HepG2 (cell line): ENCODE data around the gene SYNJ2. TPM values are rescaled to one million over a fixed set of nuclear protein-coding genes. Genes with fewer than 3 reads are reported as not detected.

ENCODE experiments used
- ATM ChIP-seq: fragments of 450-650 bp; IDR thresholded peaks from 2 replicates; pipeline ENCODE4 v1.7.1; 2017; ENCODE audit warnings: mild to moderate bottlenecking, borderline replicate concordance
- E2F1 ChIP-seq: sonication (generic); formaldehyde crosslinking; IDR thresholded peaks from 2 replicates; pipeline ENCODE4 v1.5.0; 2020; ENCODE audit warnings: missing genetic modification reagents
- GTF2F1 ChIP-seq: fragments of 150-350 bp; IDR thresholded peaks from 2 replicates; pipeline ENCODE4 v1.6.1; 2014; ENCODE audit warnings: low read length
- MYC ChIP-seq: sonication (generic); formaldehyde crosslinking; IDR thresholded peaks from 2 replicates; pipeline ENCODE4 v1.9.0; 2021; ENCODE audit warnings: missing genetic modification reagents, borderline replicate concordance
- MYNN ChIP-seq: sonication (generic); formaldehyde crosslinking; IDR thresholded peaks from 2 replicates; pipeline ENCODE4 v1.4.0; 2020; ENCODE audit warnings: mild to moderate bottlenecking, low read depth, missing genetic modification reagents
- RERE ChIP-seq: IDR thresholded peaks from 2 replicates; pipeline ENCODE4 v1.6.1; 2016; ENCODE audit warnings: low read depth, missing genetic modification reagents, missing compliant biosample characterization
- RORA ChIP-seq: sonication (generic); formaldehyde crosslinking; IDR thresholded peaks from 2 replicates; pipeline ENCODE4 v1.5.0; 2020; ENCODE audit warnings: mild to moderate bottlenecking, missing genetic modification reagents, moderate library complexity
- RXRB ChIP-seq: IDR thresholded peaks from 2 replicates; pipeline ENCODE4 v1.6.1; 2016; ENCODE audit warnings: borderline replicate concordance, missing genetic modification reagents, missing compliant biosample characterization
- SNAPC2 ChIP-seq: sonication (generic); formaldehyde crosslinking; IDR thresholded peaks from 2 replicates; pipeline ENCODE4 v1.8.1; 2022; ENCODE audit warnings: mild to moderate bottlenecking, missing genetic modification reagents
- SRF ChIP-seq: IDR thresholded peaks from 2 replicates; pipeline ENCODE4 v1.6.1; 2011; ENCODE audit warnings: mild to moderate bottlenecking, low read depth, low read length, moderate library complexity
- SRSF4 ChIP-seq: fragments of 200-400 bp; formaldehyde crosslinking; IDR thresholded peaks from one replicate; pipeline ENCODE4 v1.6.1; 2018; ENCODE audit warnings: mild to moderate bottlenecking, low read depth, low read length, moderate library complexity; ENCODE audit not compliant: poor library complexity, severe bottlenecking
- THAP11 ChIP-seq: IDR thresholded peaks from 2 replicates; pipeline ENCODE4 v1.6.1; 2016; ENCODE audit warnings: missing biosample characterization, missing genetic modification reagents
- THYN1 ChIP-seq: sonication (generic); formaldehyde crosslinking; IDR thresholded peaks from 2 replicates; pipeline ENCODE4 v1.8.1; 2023; ENCODE audit warnings: low read depth, mild to moderate bottlenecking, moderate library complexity, missing genetic modification reagents, borderline replicate concordance
- ZBTB34 ChIP-seq: sonication (generic); formaldehyde crosslinking; IDR thresholded peaks from 2 replicates; pipeline ENCODE4 v1.8.0; 2022; ENCODE audit warnings: mild to moderate bottlenecking, missing genetic modification reagents
- ZFX ChIP-seq: sonication (generic); formaldehyde crosslinking; IDR thresholded peaks from 2 replicates; pipeline ENCODE4 v1.4.0; 2020; ENCODE audit warnings: mild to moderate bottlenecking, low read depth, missing genetic modification reagents, moderate library complexity
- ZNF792 ChIP-seq: IDR thresholded peaks from 2 replicates; pipeline ENCODE4 v1.6.1; 2016
- polyA plus RNA-seq, 8 experiments: library from polyadenylated mRNA; depleted of rRNA in 3 of 8; stranded (reverse) in 7 of 8; unstranded in 1 of 8; fragments of >200 nt; fragmentation: Illumina TruSeq in 4 of 8; extraction: Trizol in 4 of 8; gene quantifications; 2 replicates each; pipeline versions ENCODE4 v1.2.1 to v1.2.3, GENCODE V29; 2011 to 2016; ENCODE audit warnings: low read depth in 4 of 8, missing spikeins in 1 of 8, mixed read lengths in 1 of 8; ENCODE audit not compliant: insufficient read depth in 1 of 8
- total RNA-seq, 5 experiments: library from RNA; depleted of rRNA; stranded (reverse); fragments of >200 nt; fragmentation: Illumina TruSeq; extraction: Trizol; gene quantifications; 2 replicates each; pipeline ENCODE4 v1.2.3, GENCODE V29; 2016; ENCODE audit warnings: low read depth in 1 of 5
- TF ChIP-seq, protein P1 (sequence below): sonication (generic); formaldehyde crosslinking; IDR thresholded peaks from 2 replicates; pipeline ENCODE4 v1.4.0; 2020; ENCODE audit warnings: mild to moderate bottlenecking, missing genetic modification reagents
- TF ChIP-seq, protein P2 (sequence below): sonication (generic); formaldehyde crosslinking; IDR thresholded peaks from 2 replicates; pipeline ENCODE4 v1.8.1; 2023; ENCODE audit warnings: mild to moderate bottlenecking, missing genetic modification reagents

The SYNJ2 gene
- total and polyA plus RNA-seq, 2 of the 13 experiments (the other 11 are each of a cell fraction or from before 2014, with no cell fraction given): 39.1 to 57.6 TPM

- TF ChIP-seq, protein P1, sequence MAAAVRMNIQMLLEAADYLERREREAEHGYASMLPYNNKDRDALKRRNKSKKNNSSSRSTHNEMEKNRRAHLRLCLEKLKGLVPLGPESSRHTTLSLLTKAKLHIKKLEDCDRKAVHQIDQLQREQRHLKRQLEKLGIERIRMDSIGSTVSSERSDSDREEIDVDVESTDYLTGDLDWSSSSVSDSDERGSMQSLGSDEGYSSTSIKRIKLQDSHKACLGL (CRISPR knock-in tag): no peak
- TF ChIP-seq, protein P2, sequence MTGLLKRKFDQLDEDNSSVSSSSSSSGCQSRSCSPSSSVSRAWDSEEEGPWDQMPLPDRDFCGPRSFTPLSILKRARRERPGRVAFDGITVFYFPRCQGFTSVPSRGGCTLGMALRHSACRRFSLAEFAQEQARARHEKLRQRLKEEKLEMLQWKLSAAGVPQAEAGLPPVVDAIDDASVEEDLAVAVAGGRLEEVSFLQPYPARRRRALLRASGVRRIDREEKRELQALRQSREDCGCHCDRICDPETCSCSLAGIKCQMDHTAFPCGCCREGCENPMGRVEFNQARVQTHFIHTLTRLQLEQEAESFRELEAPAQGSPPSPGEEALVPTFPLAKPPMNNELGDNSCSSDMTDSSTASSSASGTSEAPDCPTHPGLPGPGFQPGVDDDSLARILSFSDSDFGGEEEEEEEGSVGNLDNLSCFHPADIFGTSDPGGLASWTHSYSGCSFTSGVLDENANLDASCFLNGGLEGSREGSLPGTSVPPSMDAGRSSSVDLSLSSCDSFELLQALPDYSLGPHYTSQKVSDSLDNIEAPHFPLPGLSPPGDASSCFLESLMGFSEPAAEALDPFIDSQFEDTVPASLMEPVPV (CRISPR knock-in tag): 0 out of 2 replicates have a peak, but pooled peaks have one; percentile 49
- TF ChIP-seq RERE (peak; percentile 59; the same call in 1 of the 2 replicates), RORA (CRISPR knock-in tag) (no peak), MYNN (CRISPR knock-in tag) (no peak), ZFX (CRISPR knock-in tag) (peak; percentile 28; the same call in 1 of the 2 replicates), THYN1 (CRISPR knock-in tag) (0 out of 2 replicates have a peak, but pooled peaks have one; percentile 85), ATM (no peak), E2F1 (CRISPR knock-in tag) (no peak), GTF2F1 (no peak), MYC (CRISPR knock-in tag) (peak; percentile 92), THAP11 (CRISPR knock-in tag) (peak; percentile 65), SRF (peak; percentile 88; the same call in 1 of the 2 replicates), SNAPC2 (CRISPR knock-in tag) (0 out of 2 replicates have a peak, but pooled peaks have one; percentile 57), SRSF4 (no peak), ZBTB34 (CRISPR knock-in tag) (0 out of 2 replicates have a peak, but pooled peaks have one; percentile 45), RXRB (CRISPR knock-in tag) (peak; percentile 89), ZNF792 (CRISPR knock-in tag) (peak; percentile 84; the same call in 1 of the 2 replicates)
Observed at GRCh38 chr6:158033751-158034702, 52.4 kb downstream of the SYNJ2 start (continued).
